NCI-H524 (cell line): Measurements from ENCODE around the gene ANKRD55.
"Not testable (repeated sequence)": the region's sequence is repeated elsewhere in the genome, so short reads cannot be mapped to it uniquely, and the experiment has no call there.

Experiments
- DNase-seq, 2 experiments: peaks; one replicate each; lab custom pipeline; 2025; lab: John Stamatoyannopoulos, UW

The ANKRD55 gene

GRCh38 chr5:56168066-56168478 is 65.1 kb downstream of the ANKRD55 start:
- no peak for DNase-seq

GRCh38 chr5:56167519-56167918 is 65.6 kb downstream of the ANKRD55 start:
- no peak for DNase-seq

DNA sequence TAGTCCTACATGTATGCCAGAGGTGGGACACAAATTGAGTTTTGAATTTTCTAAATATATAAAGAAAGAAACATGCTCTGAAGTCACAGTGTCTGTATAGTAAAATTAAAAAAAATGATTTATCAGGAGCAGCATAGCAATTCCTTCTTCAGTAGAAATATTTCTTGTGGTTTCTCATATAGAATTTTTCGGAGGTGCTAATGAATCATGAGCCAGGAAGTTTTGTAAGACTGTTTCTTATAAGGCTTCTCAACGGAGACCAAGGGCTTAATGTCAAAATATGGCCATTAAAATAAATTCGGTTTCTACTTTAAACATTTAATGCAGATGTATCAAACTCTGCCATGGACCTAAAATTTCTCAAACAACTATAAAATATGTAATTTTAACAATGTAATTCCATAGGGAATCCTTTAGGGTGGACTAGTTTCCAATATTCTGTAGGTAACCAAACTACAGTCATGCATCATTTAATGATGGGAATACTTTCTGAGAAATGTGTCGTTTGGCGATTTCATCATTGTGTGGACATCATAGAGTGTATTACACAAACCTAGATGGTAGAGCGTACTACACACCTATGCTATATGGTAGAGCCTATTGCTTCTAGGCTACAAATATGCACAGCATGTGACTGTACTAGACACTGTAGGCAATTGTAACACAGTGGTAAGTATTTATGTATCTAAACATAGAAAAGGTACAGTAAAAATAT is 66.3 kb downstream of the ANKRD55 start:
- no peak for DNase-seq

- DNase-seq = no peak
These were observed 68.8 kb downstream of the ANKRD55 start for GRCh38 chr5:56164376-56164775.

DNA sequence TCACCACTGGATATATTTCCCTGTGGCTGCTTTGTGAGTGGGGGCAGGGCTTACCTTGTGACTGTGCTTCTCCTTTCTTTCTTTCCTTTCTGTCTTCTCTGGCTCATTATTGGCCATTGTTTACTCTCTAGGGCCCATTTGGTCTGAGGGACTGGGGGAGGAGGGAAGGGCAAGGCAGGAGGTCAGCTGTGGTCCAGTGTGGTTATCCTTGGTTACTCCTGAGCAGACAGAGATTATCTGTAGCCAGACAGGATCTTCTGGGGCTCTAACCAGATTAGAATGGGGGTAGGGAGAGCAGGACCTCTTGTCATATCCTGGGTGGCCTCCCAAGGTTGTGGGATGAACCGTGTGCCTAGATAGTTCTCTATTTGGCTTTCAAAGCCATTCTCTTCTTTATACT is 71.2 kb downstream of the ANKRD55 start:
- no peak for DNase-seq

- no peak for DNase-seq
These were observed 71.7 kb downstream of the ANKRD55 start for GRCh38 chr5:56161439-56161823.

- DNase-seq = peak; percentile 15 to 36
These were observed 72.2 kb downstream of the ANKRD55 start for GRCh38 chr5:56160723-56161438.

GRCh38 chr5:56159521-56159947 is 73.6 kb downstream of the ANKRD55 start:
- no peak for DNase-seq

- DNase-seq = no peak
These were observed 74.7 kb downstream of the ANKRD55 start for GRCh38 chr5:56158331-56158960.

GRCh38 chr5:56157191-56157621 is 75.9 kb downstream of the ANKRD55 start:
- peak; percentile 21 to 63 for DNase-seq

DNA sequence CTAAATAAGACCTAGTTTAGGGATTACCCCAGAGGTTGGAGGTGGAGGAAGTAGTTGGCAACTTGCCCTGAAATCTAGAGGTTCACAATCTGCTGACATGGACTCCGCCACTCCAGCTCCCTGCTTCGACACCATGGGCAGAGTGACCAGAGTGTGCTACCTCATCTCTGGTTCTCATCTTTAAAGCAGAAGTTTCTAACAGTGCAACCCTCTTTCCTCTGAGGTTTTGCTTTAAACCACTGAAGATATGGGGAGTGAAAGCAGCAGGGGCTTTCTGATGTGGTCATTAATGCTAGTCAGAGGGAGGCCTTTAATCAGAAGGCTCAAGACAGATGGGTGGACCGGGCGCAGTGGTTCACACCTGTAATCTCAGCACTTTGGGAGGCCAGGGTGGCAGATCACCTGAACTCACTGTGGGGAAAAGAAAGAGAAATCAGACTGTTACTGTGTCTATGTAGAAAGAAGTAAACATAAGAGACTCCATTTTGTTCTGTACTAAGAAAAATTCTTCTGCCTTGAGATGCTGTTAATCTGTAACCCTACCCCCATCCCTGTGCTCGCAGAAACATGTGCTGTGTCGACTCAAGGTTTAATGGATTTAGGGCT is 76.4 kb downstream of the ANKRD55 start:
- peak in 1 of 2 experiments; percentile 17 for DNase-seq

DNA sequence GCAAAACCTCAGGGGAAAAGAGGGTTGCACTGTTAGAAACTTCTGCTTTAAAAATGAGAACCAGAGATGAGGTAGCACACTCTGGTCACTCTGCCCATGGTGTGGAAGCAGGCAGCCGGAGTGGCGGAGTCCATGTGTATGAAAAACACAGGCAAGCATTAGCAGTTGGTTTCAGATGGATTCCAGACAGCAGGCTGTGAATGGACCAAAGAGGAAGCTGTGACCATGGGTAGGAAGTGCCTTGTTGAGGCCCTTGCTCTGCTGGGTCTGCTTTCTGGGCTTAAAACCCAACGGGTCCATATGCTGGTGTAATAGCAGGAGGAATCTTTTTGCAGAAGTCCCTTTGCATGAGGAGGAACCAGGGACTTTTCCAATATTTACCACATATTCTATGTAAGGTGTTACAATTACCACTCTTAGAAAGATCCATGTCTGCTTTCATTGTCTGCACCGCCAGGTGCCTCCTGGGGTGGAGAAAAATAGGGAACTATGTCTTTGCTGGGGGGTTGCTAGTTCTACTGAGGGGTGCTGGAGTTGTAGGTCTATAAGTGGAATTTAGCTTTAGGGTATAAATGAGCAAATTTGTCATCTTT is 77.0 kb downstream of the ANKRD55 start:
- no peak for DNase-seq

- no peak for DNase-seq
These were observed 78.2 kb downstream of the ANKRD55 start for GRCh38 chr5:56154732-56155484.

- DNase-seq = no peak
These were observed 80.7 kb downstream of the ANKRD55 start for GRCh38 chr5:56152437-56152836.

DNA sequence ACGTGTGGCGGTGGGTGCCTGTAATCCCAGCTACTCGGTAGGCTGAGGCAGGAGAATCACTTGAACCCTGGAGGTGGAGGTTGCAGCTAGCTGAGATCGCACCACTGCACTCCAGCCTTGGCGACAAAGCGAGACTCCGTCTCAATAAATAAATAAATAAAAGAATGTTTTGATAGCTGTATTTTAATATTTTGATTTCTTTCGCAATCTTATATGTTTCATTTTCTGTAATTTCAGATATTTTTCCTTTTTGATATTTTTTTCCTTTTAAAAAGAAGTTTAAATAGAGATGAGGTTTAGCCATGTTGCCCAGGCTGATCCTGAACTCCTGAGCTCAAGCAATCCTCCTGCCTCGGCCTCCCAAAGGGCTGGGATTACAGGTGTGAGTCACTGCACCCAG is 82.4 kb downstream of the ANKRD55 start:
- not testable (repeated sequence) for DNase-seq

DNA sequence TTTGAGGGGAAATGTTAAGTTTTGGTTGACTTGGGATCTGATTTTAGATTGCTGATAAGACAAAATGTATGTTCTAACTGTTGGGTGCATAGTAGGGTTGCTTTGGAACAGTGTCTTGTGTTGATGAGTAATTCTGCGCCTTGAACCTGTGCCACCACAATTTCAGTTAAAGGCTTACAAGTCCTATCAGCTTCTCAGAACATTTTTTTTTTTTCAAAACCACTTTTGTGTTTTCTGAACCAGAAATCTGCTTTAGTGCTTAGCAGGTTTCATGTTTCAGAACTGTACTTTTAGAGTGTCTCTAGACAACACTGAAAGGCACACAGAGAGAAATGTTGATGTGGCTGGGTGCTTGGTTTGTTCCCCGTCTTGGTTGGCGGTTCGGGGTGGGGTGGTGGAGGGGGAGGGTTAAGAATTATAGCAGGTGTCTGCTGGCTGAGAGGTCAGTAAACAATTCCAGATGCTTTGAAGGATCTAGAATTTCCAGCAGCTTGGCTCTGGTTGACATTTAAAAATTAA is 84.6 kb downstream of the ANKRD55 start:
- DNase-seq = peak; percentile 46 to 87

DNA sequence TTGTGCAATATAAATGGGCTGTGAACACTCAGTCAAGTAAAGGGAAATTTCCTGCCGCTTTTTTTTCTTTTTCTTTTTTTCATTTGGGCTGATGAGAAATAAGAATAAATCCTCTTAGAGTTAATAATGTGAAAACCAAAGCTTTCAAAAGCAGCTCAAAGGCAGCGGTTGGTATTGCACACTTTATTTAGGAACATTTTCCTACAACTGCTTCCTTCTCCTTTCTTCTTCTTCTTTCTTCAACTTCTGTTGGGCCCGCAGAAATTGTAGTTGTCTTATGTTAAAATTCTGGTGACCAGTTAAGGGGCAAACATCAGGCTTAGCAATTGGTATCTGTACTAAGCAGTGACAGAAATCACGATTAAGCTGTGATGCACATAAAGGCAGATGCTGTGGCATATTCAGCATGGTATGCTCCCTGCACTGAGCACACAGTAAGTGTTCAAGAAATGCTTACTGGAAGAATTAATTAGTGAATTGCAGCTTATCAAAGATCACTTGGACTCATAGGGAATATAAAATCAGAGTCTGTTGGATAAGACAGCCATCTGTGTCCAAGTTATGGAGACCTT is 85.4 kb downstream of the ANKRD55 start:
- DNase-seq = peak in 1 of 2 experiments; percentile 24

GRCh38 chr5:56147106-56147505 is 86.0 kb downstream of the ANKRD55 start:
- no peak for DNase-seq

DNA sequence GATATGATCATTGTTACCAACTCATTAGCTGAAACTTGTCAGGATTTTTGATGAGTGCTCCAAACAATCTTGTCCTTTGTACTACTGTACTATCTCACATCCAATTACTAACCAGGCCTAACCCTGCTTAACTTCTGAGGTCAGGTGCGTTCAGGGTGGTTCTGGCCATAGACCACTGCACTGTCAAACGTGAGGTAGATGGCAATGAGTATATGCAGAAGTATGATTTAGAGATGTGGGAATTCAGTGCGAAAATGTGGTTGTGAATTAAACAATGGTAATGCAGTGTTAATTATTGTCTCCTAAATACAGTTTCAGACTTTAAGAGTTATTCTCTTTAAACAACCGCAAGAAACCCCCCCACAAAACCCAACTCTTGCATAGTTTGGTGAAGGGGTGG is 86.5 kb downstream of the ANKRD55 start:
- no peak for DNase-seq

- DNase-seq = no peak
These were observed 87.6 kb downstream of the ANKRD55 start for GRCh38 chr5:56145511-56145910.

DNA sequence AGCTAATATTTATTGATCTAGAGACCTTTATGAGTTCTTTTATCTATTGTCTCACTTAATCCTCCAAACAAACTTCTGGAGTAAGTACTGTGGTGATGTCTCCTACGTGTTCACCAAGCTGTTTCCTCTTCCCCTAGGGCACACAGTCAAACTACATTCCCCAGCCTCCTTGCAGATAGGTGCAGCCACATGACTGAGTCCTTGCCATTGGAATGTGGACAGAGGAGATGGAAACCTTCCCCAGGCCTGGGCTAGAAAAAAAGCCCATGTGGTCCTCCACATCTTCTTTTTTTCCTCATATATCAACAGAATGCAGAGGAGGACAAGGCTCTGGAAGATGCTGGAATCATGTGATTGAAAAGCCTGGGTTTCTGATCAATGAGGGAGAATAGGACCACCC is 88.0 kb downstream of the ANKRD55 start:
- DNase-seq = no peak
